ENCODE data around the gene COMMD9.
A peak's percentile ranks its signal among the peaks of the same experiment; 100 is the strongest.

Gene COMMD9

GRCh38 chr11:36296884-36297543 lies 7.8 kb upstream of the COMMD9 start:
- peak; percentile 65 to 74 for DNase-seq (ENCODE audit: low read depth in 2 of 2)

DNA sequence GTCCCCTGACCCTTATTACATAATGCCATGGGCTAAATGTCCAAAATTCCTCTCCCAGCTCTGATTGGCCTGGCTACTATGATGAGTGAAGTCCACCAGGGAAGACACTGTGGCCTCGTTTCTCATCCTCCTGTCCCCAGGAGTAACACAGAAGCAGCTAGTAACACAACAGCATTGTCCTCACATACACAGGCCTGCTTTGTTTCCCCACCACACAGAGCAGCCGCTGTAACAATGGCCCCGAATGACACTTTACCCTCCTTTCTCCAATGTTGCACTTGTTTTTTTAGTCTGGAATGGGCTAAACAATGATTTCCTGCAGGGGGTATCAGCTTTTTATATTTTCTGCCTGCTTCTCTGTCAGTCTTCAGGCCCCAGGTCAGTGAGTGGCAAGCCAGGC lies 6.7 kb upstream of the COMMD9 start, which contains the start of gene PRR5L:
Gene PRR5L, plus strand, starts transcription at position 363 of the 400 bp plus-strand sequence. CDS start 104,834 bp downstream, outside the sequence.
- no peak for DNase-seq (ENCODE audit: low read depth in 2 of 2)

DNA sequence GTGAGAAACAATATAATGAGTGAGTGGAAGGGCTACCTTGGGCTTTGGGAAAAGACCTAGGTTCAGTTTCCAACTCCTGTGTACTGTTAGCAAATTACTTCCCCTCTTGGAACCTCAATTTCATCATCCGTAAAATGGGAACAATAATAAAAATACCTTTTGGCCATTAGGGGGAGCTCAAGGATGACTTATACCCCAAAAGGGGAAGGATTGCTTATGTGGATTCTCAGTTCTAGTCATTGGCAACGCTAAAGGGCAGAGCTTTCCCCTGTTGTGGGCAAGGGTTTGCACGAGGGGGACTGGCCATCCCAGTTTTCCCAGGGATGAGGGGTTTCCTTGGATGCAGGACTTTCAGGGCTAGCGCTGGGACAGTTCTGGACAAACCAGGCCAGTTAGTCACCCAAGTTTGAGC lies 3.1 kb upstream of the COMMD9 start:
- DNase-seq (ENCODE audit: low read depth in 2 of 2), result peak in 1 of 2 experiments; percentile 8

DNA sequence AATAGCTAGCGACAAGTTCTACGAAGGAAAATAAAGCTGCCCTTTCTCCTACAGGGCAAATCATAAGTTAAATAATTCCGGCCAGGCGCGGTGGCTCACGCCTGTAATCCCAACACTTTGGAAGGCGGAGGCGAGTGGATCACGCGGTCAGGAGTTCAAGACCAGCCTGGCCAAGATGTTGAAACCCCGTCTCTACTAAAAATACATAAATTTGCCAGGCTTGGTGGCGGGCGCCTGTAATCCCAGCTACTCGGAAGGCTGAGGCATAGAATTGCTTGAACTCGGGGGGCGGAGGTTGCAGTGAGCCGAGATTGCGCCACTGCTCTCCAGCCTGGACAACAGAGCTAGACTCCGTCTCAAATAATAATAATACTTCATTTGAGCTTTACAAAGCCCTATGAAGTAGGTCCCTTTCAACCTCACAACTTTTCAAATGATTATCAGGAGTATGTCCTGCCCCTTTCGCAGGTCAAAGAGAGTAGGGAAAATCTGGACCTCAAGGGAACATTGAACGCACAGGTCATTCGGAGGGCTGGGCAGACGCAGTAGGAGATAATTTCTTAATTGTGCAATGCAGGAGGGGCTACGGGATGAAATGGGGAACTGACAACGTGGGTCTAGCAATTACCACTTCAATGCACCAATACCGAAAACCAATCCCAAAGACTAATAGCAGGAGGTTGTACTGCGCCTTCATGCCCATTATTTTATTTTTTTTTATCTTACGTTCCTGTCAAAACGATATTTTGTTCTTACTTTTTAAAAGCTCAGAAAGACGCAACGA lies 590 bp downstream of the COMMD9 start:
- DNase-seq (ENCODE audit: low read depth in 2 of 2), result no peak

GRCh38 chr11:36282926-36283325 lies 6.3 kb downstream of the COMMD9 start:
- DNase-seq (ENCODE audit: low read depth in 2 of 2), result no peak

DNA sequence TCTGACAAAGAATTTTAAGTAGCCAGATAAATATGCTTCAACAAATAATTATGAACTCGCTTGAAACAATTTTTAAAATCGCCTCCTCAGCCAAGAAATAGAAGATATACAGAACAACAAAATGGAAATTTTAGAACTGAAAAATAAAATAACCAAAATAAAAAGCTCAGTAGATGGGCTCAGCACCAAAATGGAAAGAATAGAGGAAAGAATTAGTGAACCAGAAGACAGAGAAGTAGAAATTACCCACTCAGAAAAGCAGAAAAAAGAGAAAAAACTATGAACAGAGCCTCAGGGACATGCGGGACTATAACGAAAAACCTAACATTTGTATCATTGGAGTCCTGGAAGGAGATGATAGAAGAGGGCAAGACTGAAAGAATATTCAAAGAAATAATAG lies 7.4 kb downstream of the COMMD9 start:
- no peak for DNase-seq (ENCODE audit: low read depth in 2 of 2)

GRCh38 chr11:36280531-36280930 lies 8.7 kb downstream of the COMMD9 start:
- no peak for DNase-seq (ENCODE audit: low read depth in 2 of 2)

- DNase-seq (ENCODE audit: low read depth in 2 of 2), result no peak
Measured at GRCh38 chr11:36278531-36279282, 10.5 kb downstream of the COMMD9 start.

GRCh38 chr11:36274414-36274813 lies 14.8 kb downstream of the COMMD9 start:
- no peak for DNase-seq (ENCODE audit: low read depth in 2 of 2)

DNA sequence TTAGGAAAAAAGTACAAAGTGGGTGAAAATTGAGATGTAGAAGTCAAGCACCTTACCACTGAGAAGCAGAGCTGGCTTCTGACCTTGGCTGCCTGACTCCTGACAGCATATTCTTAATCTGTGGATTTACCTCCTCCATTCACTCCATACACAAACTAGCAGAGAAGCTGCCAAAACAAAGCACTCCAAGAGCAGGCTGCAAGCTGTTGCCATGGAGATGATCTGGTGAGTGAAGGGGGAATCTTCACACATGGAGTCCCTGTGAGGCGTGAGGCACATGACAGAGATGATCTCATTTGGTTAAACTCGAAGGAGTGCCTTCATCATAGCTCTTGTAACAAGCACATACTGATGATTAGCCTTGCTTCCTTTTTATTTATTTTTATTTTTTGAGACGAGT lies 16.1 kb downstream of the COMMD9 start:
- DNase-seq (ENCODE audit: low read depth in 2 of 2), result no peak

- no peak for DNase-seq (ENCODE audit: low read depth in 2 of 2)
Measured at GRCh38 chr11:36271794-36272407, 17.3 kb downstream of the COMMD9 start.

DNA sequence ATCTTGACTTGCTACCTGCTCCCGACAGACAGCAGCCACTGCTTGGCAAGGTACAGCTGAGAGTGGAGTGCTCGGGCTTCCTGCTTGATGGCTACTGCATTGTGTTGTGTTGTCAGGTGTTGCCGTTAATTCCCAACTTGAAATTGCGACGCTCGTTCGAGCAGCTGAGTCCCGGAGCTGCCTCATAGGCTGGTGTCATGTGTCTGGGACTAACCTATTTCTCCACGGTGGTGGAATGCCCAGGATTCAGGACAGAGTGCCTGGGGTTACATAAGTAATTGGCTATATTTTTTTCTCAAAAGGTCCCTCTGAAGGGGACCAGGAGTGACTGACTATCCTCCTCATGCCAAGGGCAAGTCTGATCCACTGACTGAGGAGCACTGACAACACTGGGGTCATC lies 18.5 kb downstream of the COMMD9 start:
- no peak for DNase-seq (ENCODE audit: low read depth in 2 of 2)

DNA sequence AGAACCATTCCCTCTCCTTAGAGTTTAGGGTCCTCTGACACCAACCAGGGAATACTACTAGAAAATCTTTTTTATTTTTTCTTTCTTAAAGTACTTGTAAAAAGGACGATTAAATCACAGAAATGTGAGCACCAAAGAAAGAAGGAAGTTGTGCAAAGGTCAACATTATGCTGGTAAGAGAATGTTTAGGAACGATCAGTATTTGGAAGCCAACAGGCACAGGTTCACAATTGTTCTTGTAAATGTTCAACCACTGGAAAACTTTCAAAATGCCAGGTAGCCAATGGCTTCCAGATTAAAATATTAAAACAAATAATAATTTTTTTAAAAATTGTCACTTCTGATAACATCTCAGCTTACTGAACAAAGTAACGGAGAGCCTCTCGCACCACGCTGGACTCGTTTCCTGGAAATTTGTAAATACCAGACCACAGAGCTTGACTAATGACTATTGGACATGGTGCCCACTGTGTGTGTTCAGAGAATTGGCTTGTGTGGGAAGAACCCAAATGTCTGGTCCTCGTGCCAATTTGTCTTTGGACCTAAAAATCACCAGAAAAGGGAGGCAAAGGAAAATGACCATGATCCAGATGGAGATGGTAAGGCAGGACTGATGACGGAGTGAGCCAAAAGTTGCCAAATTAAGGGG lies 20.8 kb downstream of the COMMD9 start:
- no peak for DNase-seq (ENCODE audit: low read depth in 2 of 2)

GRCh38 chr11:36266767-36267166 lies 22.5 kb downstream of the COMMD9 start:
- DNase-seq (ENCODE audit: low read depth in 2 of 2), result no peak

- DNase-seq (ENCODE audit: low read depth in 2 of 2), result peak in 1 of 2 experiments; percentile 15
Measured at GRCh38 chr11:36265793-36266628, 23.2 kb downstream of the COMMD9 start.

- DNase-seq (ENCODE audit: low read depth in 2 of 2), result no peak
Measured at GRCh38 chr11:36264973-36265344, 24.3 kb downstream of the COMMD9 start.

DNA sequence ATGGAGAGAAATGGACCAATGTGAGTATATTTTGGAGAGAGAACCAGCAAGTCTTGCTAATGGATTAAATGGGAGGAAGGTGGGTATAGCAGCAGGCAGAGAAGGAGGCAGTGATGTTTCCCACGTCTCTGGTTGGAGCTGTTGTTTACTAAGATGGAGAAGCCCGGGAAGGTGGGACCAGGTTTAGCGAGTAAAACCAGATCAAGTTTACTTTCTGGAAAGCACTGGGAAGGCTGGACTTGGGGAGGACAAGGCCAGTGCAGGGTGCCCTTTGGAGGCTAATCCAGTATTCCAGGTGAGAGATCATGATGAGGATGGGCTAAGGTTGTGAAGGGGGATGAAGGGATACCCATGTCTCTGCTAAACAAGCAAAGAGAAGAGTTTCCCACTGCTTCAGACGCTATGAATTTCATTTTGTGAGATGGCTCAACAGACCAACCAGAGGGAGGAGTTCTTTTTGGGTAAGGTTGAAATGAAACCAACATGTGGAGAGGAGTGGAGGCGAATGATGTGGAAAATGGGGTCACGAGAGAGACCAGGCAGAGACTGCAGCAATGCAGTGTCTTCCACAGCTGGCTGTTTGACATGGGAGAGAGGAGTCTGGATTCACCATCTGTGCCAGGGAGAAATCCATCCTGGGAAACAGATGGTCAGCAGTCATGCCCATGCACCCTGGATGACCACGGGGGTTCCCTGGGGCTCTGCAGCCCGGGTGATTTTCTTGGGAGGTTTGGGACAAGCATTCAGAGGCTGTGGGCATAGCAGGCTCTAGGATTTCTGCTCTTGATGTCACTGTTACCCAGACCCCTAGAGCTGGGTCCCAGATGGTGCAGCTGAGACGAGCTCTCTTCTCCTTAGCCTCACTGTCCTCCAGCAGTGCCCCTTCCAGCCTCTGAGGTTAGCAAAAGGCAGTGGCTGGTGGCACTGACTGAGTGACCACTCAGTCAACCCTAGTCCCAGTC lies 24.9 kb downstream of the COMMD9 start:
- DNase-seq (ENCODE audit: low read depth in 2 of 2), result no peak

GRCh38 chr11:36261094-36261493 lies 28.1 kb downstream of the COMMD9 start:
- DNase-seq (ENCODE audit: low read depth in 2 of 2), result no peak

DNA sequence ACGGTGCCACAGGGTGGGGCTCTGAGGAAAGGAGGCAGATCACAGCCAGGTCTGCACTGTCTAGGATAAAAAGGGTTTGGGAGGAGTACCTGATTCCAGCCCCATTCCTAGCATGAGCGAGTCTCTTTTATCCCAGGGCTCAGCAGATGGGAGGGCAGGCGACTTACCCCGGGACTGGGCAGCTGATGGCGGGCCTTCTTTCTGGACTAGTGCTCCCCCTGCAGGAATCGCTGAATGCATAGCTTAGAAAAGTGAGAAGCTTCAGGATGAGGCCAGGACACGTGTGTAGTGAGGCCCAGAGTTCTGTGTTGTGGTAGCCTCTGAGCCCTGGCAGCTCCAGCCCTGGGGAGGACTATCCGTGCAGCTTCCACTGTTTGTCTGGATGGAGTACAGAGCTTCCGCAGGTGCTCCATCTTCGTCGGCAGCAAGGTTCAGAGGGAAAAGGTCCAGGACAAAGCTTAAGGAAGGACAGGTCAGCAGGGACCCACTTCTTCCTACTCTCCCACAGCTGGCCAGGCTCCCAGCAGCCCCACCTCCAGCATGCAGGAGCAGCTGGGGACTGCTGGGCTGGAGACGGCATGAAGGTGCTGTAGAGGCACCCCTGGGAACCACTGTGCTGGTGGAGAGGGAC lies 30.4 kb downstream of the COMMD9 start:
- peak; percentile 36 to 47 for DNase-seq (ENCODE audit: low read depth in 2 of 2)

Data from fibroblast of skin of left quadriceps (primary cell).